ENCODE results near the gene HNRNPA2B1. TPM values are rescaled to one million over a fixed set of nuclear protein-coding genes. Genes with fewer than 3 reads are reported as not detected.

Gene HNRNPA2B1
- total RNA-seq (100 to 1,000 TPM; 165 to 201 TPM), polyA plus RNA-seq (ENCODE audit: insufficient read length in 2 of 2) (1,000 to 10,000 TPM; 1,122 to 1,155 TPM)
- long read RNA-seq, donor 1, full-length matches to known transcripts, result 148 of 946 reads
- long read RNA-seq, donor 1, partial matches to known transcripts, result 612 of 946 reads
- long read RNA-seq, donor 1, other reads (novel, unspliced or antisense), result 186 of 946 reads
- long read RNA-seq, donor 2, full-length matches to known transcripts, result 49 of 104 reads
- long read RNA-seq, donor 2, partial matches to known transcripts, result 50 of 104 reads
- long read RNA-seq, donor 2, other reads (novel, unspliced or antisense), result 5 of 104 reads
- long read RNA-seq, donor 3, transcript HNRNPA2B1-201 (12 exons, 3,664 nt), result minor isoform, 10 of 307 reads
- long read RNA-seq, donor 3, transcript HNRNPA2B1-202 (11 exons, 1,711 nt), result minor isoform, 16 of 307 reads
- long read RNA-seq, donor 3, transcript HNRNPA2B1-205 (2 exons, 1,220 nt), result major isoform, 18 of 307 reads
- long read RNA-seq, donor 3, partial matches to known transcripts, result 242 of 307 reads
- long read RNA-seq, donor 3, other reads (novel, unspliced or antisense), result 19 of 307 reads
- long read RNA-seq, donor 4, full-length matches to known transcripts, result 398 of 2,061 reads
- long read RNA-seq, donor 4, partial matches to known transcripts, result 1,562 of 2,061 reads
- long read RNA-seq, donor 4, other reads (novel, unspliced or antisense), result 101 of 2,061 reads

DNA sequence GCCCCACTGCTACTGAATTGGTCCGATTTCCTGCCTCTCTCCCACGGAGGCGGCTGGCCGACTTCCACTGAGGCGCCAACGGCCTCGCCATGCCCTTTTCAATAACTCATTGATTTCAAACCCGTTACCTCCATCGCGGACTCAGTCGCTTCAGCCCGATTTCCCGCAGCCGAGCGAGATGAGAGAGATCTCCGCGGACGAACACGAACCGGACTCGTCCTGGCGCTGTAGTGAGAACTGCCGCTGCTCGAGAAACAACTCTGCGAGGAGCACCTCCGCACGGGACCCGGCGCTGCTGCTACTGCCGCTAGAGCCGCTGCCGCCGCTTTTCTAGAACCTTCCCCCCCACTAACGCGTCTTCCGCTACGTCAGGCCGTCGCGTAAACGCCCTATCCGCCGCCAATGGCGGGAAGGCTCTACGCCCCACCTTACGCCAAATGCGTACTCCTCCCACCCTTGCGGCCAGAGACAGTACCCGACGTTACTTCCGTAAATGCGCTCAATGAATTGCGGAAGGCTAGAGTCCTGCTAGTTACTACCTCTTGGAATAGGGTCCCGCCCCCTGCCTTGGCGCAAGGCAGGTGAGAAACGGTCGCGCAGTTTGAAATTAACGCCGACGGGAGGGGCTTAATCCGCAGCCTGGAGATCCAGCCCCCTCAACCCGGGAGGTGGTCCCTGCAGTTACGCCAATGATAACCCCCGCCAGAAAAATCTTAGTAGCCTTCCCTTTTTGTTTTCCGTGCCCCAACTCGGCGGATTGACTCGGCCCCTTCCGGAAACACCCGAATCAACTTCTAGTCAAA lies at the start of gene HNRNPA2B1:
Gene HNRNPA2B1, minus strand, starts transcription at position 303 of the 803 bp plus-strand sequence. Its CDS starts 169 bp downstream, at position 134.
- Histone ChIP-seq H3K36me3 (ENCODE audit: control insufficient read depth, insufficient read depth, low read length) (peaks cover 14% of the 10 kb centered on the region), H3K4me1 (ENCODE audit: control insufficient read depth, insufficient read depth, low read length) (peaks cover 4% of the 10 kb centered on the region), H3K27me3 (ENCODE audit: control insufficient read depth, insufficient read depth, low read length) (no peaks in the 10 kb centered on the region), H3K27ac (ENCODE audit: low read depth, low read length) (peak within 1 kb of the TSS; percentile 100), H3K9me3 (ENCODE audit: control insufficient read depth, insufficient read depth, low read length) (no peaks in the 10 kb centered on the region), H3K4me3 (ENCODE audit: low read depth, low read length) (peak within 1 kb of the TSS; percentile 100)
- DNase-seq (ENCODE audit: low read depth in 4 of 6, low spot score in 6 of 6), result peak; percentile 95 to 99 (median 99)
- WGBS (ENCODE audit: insufficient coverage), result under 1% methylated on average over 67 of the region's 71 CpGs

DNA sequence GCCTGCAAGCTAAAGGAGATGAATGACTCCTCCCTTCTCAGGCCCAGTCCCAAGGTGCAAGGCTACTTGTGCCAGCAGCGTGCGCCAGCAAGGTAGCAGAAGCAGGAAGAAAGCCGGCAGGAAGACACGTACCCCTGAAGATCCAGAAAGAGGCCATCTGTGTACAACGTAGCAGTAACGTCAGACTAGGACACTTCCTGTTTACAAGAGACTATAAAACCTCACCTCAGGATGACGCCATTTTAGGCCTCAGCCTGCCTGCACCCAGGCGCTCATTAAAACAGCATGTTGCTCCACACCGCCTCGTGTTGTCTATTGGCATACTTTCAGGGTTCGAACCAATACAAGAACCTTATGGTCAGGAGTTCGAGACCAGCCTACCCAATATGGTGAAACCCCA lies 49.7 kb upstream of the HNRNPA2B1 start:
- DNase-seq (ENCODE audit: low read depth in 4 of 6, low spot score in 6 of 6), result no peak
- WGBS (ENCODE audit: insufficient coverage), result 94% methylated on average over 8 of the region's 12 CpGs
- Histone ChIP-seq H3K4me1 (ENCODE audit: control insufficient read depth, insufficient read depth, low read length) (no peaks in the 10 kb centered on the region), H3K27me3 (ENCODE audit: control insufficient read depth, insufficient read depth, low read length) (no peaks in the 10 kb centered on the region), H3K9me3 (ENCODE audit: control insufficient read depth, insufficient read depth, low read length) (no peaks in the 10 kb centered on the region), H3K4me3 (ENCODE audit: low read depth, low read length) (no peak overlapping the region), H3K36me3 (ENCODE audit: control insufficient read depth, insufficient read depth, low read length) (no peaks in the 10 kb centered on the region), H3K27ac (ENCODE audit: low read depth, low read length) (no peak overlapping the region)

DNA sequence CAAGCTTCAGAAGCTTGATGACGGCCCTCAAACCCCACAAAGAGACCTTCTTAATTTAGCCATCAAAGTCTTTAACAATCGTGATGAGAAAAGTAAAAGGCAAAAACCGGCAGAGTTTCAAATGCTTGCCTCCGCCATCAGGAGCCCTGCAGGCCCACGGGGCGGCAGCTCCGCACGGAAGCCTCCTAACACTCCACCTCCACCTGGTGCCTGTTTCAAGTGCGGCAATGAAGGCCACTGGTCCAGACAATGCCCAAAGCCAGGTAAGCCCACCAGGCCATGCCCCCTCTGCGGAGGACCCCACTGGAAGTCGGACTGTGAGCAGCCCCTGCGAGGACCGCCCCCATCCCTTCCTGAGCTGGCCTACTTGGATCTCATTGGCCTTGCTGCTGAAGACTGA lies 44.6 kb upstream of the HNRNPA2B1 start:
- Histone ChIP-seq H3K9me3 (ENCODE audit: control insufficient read depth, insufficient read depth, low read length) (no peaks in the 10 kb centered on the region), H3K27ac (ENCODE audit: low read depth, low read length) (no peak overlapping the region), H3K4me3 (ENCODE audit: low read depth, low read length) (no peak overlapping the region), H3K4me1 (ENCODE audit: control insufficient read depth, insufficient read depth, low read length) (no peaks in the 10 kb centered on the region), H3K36me3 (ENCODE audit: control insufficient read depth, insufficient read depth, low read length) (no peaks in the 10 kb centered on the region), H3K27me3 (ENCODE audit: control insufficient read depth, insufficient read depth, low read length) (no peaks in the 10 kb centered on the region)
- 96% methylated on average over 13 of the region's 13 CpGs for WGBS (ENCODE audit: insufficient coverage)
- DNase-seq (ENCODE audit: low read depth in 4 of 6, low spot score in 6 of 6), result no peak

DNA sequence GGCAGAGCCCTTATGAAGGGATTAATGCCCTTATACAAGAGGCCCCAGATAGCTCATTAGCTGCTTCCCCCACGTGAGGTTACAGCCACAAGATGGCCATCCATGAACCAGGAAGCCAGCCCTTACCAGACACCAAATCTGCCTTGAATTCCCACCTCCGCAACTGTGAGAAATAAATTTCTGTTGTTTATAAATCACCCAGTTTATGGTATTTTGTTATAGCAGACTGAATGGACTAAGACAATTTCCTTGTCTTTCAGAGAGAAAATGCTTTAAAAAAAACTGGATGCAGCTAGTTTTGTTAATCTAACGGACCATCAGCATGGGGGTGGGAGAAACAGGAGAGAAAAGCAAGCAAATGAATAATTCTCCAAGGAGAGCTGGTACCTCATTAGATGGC lies 37.5 kb upstream of the HNRNPA2B1 start:
- WGBS (ENCODE audit: insufficient coverage), result no CpG with 5 or more reads among the region's 3 CpGs
- Histone ChIP-seq H3K9me3 (ENCODE audit: control insufficient read depth, insufficient read depth, low read length) (no peaks in the 10 kb centered on the region), H3K27ac (ENCODE audit: low read depth, low read length) (no peak overlapping the region), H3K36me3 (ENCODE audit: control insufficient read depth, insufficient read depth, low read length) (no peaks in the 10 kb centered on the region), H3K27me3 (ENCODE audit: control insufficient read depth, insufficient read depth, low read length) (no peaks in the 10 kb centered on the region), H3K4me1 (ENCODE audit: control insufficient read depth, insufficient read depth, low read length) (no peaks in the 10 kb centered on the region), H3K4me3 (ENCODE audit: low read depth, low read length) (no peak overlapping the region)
- no peak for DNase-seq (ENCODE audit: low read depth in 4 of 6, low spot score in 6 of 6)

DNA sequence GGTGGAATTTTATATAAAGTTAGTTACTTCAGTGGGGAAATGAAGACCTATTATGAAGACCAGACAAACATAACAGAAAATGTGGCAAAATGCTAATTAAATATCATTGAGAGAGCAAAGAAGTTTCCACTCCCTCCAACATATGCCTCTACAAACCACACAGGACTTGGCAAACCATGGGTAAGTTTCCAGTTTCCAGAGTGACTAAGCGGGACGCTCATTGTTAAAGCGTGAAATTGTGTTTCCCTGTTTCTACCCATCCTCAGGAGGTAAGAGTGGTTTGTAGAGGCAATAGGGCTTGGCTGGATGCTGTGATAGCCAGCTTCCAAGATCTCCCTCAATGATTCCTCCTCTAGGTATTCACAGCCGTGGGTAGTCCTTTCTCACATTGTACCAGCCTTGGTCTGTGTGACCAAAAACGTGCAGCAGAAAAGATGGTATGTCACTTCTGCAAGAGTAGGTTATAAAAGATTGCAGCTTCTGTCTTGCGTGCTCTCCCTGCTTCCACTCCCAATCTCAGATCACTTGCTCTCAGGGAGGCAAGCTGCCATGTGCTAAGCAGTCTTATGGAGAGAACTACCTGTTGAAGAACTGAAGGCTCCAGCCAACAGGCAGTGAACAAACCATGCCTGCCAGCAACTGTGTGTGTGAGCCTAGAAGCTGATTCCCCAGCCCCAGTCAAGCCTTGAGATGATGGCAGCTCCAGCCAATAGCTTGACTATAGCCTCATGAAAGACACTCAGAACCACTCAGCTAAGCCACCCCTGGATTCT lies 36.7 kb upstream of the HNRNPA2B1 start:
- peak in 1 of 6 donors; percentile 44 for DNase-seq (ENCODE audit: low read depth in 4 of 6, low spot score in 6 of 6)
- Histone ChIP-seq H3K9me3 (ENCODE audit: control insufficient read depth, insufficient read depth, low read length) (no peaks in the 10 kb centered on the region), H3K27me3 (ENCODE audit: control insufficient read depth, insufficient read depth, low read length) (no peaks in the 10 kb centered on the region), H3K4me3 (ENCODE audit: low read depth, low read length) (no peak overlapping the region), H3K36me3 (ENCODE audit: control insufficient read depth, insufficient read depth, low read length) (no peaks in the 10 kb centered on the region), H3K4me1 (ENCODE audit: control insufficient read depth, insufficient read depth, low read length) (no peaks in the 10 kb centered on the region), H3K27ac (ENCODE audit: low read depth, low read length) (no peak overlapping the region)
- whole genome bisulfite sequencing (ENCODE audit: insufficient coverage), result no CpG with 5 or more reads among the region's 6 CpGs

DNA sequence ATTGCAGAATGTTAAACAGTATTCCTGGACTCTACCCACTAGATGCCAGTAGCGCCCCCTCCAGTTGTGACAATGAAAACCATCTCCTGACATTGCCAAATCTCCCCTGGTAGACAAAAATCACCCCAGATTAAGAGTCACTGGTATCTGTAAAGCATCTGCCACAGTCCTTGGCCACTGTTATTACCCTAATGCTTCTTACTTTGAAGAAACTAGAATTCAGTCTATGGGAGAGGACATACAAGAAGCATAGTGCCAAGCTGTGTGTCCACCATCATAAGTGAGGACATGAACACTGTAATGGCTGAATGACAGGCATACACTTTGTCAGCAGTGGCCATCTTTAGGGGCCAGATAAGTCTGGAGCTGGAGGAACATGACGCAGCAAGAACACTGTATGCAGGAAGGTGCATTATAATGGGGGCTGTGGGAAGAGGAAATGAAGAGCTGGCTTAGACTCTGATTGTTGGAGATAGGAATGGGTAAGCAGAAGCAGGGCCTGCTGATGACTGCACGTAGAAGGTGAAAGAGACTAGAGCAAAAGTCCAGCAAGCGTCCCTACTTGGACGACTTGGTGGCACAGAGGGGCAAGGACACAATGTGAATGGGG lies 33.5 kb upstream of the HNRNPA2B1 start:
- H3K4me1 ChIP-seq (ENCODE audit: control insufficient read depth, insufficient read depth, low read length), result no peaks in the 10 kb centered on the region
- no peak for DNase-seq (ENCODE audit: low read depth in 4 of 6, low spot score in 6 of 6)
- no peaks in the 10 kb centered on the region for H3K9me3 ChIP-seq (ENCODE audit: control insufficient read depth, insufficient read depth, low read length)
- H3K27me3 ChIP-seq (ENCODE audit: control insufficient read depth, insufficient read depth, low read length), result no peaks in the 10 kb centered on the region
- no peak overlapping the region for H3K4me3 ChIP-seq (ENCODE audit: low read depth, low read length)
- no peak overlapping the region for H3K27ac ChIP-seq (ENCODE audit: low read depth, low read length)
- no peaks in the 10 kb centered on the region for H3K36me3 ChIP-seq (ENCODE audit: control insufficient read depth, insufficient read depth, low read length)
- 84% methylated on average over 5 of the region's 5 CpGs for WGBS (ENCODE audit: insufficient coverage)

DNA sequence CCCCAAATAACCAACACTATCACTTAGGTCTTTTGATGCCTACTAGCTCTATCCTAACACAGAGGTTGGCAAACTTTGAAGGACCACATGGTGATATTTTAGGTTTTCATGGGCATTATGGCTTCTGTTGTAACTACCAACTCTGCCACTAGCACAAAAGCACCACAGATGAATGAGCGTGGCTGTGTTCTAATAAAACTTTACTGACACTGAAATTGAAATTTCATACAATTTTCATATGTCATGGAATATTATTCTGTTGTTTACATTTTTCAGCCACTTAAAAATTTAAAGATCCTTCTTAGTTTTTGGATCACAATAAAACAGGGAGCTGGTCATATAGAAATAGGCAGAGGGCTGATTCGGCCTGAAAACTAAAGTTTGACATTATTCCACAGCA lies 27.4 kb upstream of the HNRNPA2B1 start:
- Histone ChIP-seq H3K36me3 (ENCODE audit: control insufficient read depth, insufficient read depth, low read length) (no peaks in the 10 kb centered on the region), H3K27me3 (ENCODE audit: control insufficient read depth, insufficient read depth, low read length) (no peaks in the 10 kb centered on the region), H3K27ac (ENCODE audit: low read depth, low read length) (no peak overlapping the region), H3K4me1 (ENCODE audit: control insufficient read depth, insufficient read depth, low read length) (no peaks in the 10 kb centered on the region), H3K9me3 (ENCODE audit: control insufficient read depth, insufficient read depth, low read length) (no peaks in the 10 kb centered on the region), H3K4me3 (ENCODE audit: low read depth, low read length) (no peak overlapping the region)
- no CpG with 5 or more reads among the region's 2 CpGs for WGBS (ENCODE audit: insufficient coverage)
- no peak for DNase-seq (ENCODE audit: low read depth in 4 of 6, low spot score in 6 of 6)

DNA sequence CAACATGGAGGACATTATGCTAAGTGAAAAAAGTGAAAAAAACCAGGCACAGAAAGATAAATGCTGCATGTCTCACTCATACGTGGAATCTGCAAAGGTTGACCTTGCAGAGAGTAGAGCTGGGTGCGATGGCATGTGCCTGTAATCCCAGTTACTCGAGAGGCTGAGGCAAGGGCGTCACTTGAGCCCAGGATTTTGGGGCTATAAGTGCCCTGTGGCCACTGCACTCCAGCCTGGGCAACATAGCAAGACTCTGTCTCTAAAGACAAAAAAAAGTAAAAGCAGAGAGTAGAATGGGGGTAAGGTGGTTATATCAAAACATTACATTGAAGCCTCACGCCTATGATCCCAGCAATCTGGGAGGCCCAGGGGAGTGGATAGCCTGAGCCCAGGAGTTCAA lies 23.8 kb upstream of the HNRNPA2B1 start:
- H3K4me3 ChIP-seq (ENCODE audit: low read depth, low read length), result no peak overlapping the region
- H3K27ac ChIP-seq (ENCODE audit: low read depth, low read length), result no peak overlapping the region
- H3K9me3 ChIP-seq (ENCODE audit: control insufficient read depth, insufficient read depth, low read length), result no peaks in the 10 kb centered on the region
- 94% methylated on average over 4 of the region's 5 CpGs for WGBS (ENCODE audit: insufficient coverage)
- no peaks in the 10 kb centered on the region for H3K4me1 ChIP-seq (ENCODE audit: control insufficient read depth, insufficient read depth, low read length)
- H3K36me3 ChIP-seq (ENCODE audit: control insufficient read depth, insufficient read depth, low read length), result no peaks in the 10 kb centered on the region
- no peak for DNase-seq (ENCODE audit: low read depth in 4 of 6, low spot score in 6 of 6)
- H3K27me3 ChIP-seq (ENCODE audit: control insufficient read depth, insufficient read depth, low read length), result no peaks in the 10 kb centered on the region

DNA sequence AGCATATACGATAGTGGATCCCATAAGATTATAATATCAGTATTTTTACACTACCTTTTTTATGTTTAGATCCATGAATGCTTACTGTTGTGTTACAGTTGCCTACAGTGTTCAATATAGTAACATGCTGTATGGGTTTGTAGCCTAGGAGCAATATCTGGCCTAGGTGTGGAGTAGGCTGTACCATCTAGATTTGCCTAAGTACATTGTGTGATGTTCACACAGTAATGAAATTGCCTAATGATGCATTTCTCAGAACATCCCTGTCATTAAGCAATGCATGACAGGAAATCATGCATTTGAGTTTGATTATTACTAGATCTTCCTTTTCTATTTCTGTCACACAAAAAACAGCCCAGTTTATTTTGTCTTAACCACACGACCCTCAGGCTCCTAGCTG lies 15.5 kb upstream of the HNRNPA2B1 start:
- no peak for DNase-seq (ENCODE audit: low read depth in 4 of 6, low spot score in 6 of 6)
- no peaks in the 10 kb centered on the region for H3K27me3 ChIP-seq (ENCODE audit: control insufficient read depth, insufficient read depth, low read length)
- WGBS (ENCODE audit: insufficient coverage), result no CpG with 5 or more reads among the region's 2 CpGs
- no peaks in the 10 kb centered on the region for H3K9me3 ChIP-seq (ENCODE audit: control insufficient read depth, insufficient read depth, low read length)
- H3K27ac ChIP-seq (ENCODE audit: low read depth, low read length), result no peak overlapping the region
- no peaks in the 10 kb centered on the region for H3K36me3 ChIP-seq (ENCODE audit: control insufficient read depth, insufficient read depth, low read length)
- H3K4me3 ChIP-seq (ENCODE audit: low read depth, low read length), result no peak overlapping the region
- no peaks in the 10 kb centered on the region for H3K4me1 ChIP-seq (ENCODE audit: control insufficient read depth, insufficient read depth, low read length)

Data from spinal cord (tissue), 10 donors.